Measurements from ENCODE around the gene TMEM234.

The TMEM234 gene

DNA sequence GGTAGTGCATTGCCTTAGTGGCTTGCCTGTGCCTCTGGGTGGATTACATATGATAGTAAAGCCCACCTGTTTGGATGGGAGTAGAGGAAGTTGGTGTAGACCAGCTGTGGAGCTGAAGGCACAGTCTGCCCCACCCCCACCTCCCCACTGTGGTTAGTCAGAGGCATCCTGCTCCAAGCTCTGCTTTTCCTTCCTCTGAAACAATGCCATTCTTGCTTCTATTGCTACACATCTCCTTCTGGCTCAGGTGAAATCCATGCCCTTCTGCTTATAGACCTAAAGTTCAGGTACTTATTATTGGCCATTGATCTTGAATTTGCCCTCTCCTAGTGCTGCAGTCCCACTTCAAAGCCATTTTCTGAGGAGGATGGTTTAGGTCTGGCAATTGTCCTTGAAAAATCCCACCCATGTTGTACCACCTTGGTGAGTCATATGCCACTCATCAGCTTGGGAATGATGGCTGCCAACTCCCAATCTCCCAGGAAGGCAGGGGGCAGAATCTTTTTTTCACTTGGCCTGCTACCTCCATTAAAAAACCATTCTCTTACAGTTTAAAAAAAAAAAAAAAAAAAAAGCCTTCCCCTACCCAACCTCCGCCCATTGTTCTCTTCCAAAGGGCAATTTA is 49.4 kb downstream of the TMEM234 start:
- no peak for DNase-seq (ENCODE audit: low read depth)

DNA sequence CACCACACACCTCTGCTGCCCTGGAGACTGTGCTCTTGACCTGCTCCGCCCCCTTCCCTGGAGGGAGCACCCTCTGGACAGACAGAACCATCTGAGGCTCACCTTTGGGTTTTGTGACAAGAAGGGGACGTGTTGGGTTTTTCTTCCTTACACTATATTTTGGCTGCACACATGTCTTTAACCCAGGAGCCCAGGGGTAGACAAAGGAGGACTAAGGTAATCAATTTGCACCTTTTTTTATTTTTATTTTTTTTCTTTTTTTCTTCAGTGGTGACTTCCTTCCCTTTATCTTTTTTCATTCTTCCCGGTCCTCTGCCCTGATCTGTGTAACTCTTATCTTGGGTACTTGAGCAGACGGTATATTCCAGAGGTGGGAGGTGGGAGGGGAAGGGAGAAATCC is 51.2 kb downstream of the TMEM234 start:
- no peak for DNase-seq (ENCODE audit: low read depth)

Data from activated T-cell treated with anti-CD3 and anti-CD28 coated beads for 24 hours (primary cell).